HG03103 (cell line): ENCODE results near the gene MPRIP.

Source experiments
- ATAC-seq: cut with Tn5 transposase; IDR thresholded peaks from one replicate; pipeline ENCODE4 v1.9.1; 2021; ENCODE audit warnings: low read depth; ENCODE audit not compliant: unreplicated experiment

Gene MPRIP

GRCh38 chr17:17064322-17064721 lies 22.1 kb downstream of the MPRIP start:
- ATAC-seq, result no peak

- ATAC-seq, result no peak
These were observed 23.8 kb downstream of the MPRIP start for GRCh38 chr17:17066021-17066420.

DNA sequence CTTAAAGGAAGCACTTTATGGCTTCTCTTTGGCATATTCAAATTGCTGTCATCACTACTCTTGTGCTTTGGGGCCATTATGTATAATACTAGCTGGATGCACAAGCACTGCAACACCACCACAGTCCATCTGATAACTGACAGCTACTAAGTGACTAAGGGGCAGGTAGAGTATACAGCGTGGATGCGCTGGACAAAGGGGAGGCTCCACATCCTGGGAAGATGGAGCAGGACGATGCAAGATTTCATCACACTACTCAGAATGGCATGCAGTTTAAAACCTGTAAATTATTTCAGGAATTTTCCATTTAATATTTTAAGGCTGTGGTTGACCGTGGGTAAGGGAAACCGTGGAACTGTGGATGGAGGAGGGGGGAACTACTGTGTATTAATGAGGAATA lies 25.0 kb downstream of the MPRIP start:
- ATAC-seq, result no peak

DNA sequence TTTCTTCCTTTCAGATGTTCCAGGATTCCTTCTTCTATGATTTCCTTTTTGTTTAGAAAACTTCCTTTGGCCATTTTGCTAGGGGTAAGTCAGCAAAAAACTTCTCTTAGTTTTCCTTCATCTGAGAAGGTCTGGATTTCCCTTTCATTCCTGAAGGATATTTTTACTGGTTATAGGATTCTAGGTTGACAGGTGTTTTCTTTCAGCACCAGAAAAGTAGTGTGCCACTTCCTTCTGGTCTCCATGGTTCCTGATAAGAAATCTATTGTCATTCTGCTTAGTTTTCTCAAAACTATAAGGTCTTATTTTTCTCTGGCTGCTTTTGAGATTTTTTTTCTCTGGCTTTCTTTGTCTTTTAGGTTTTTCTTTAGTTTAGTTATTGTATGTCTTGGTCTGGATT lies 27.6 kb downstream of the MPRIP start:
- no peak for ATAC-seq

DNA sequence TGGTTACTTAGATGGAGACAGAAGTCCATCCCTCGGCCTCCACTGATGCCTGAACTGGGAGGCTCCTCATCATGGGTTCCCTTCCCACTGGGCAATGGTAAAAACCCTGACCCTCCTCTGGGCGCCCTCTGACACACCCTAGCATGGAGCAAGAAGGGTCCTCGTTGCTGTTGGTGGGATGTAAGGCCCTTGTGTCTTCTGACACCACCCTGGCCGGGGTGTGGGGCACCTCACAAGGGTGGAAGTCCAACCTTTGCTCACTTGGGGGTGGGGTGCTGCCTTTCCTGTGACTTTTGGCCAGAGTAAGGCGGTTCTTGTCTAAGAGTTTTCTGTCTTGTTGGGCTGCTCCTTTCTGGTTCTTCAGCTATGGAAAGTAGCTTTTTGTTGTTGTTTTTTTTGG lies 28.7 kb downstream of the MPRIP start:
- ATAC-seq, result no peak

DNA sequence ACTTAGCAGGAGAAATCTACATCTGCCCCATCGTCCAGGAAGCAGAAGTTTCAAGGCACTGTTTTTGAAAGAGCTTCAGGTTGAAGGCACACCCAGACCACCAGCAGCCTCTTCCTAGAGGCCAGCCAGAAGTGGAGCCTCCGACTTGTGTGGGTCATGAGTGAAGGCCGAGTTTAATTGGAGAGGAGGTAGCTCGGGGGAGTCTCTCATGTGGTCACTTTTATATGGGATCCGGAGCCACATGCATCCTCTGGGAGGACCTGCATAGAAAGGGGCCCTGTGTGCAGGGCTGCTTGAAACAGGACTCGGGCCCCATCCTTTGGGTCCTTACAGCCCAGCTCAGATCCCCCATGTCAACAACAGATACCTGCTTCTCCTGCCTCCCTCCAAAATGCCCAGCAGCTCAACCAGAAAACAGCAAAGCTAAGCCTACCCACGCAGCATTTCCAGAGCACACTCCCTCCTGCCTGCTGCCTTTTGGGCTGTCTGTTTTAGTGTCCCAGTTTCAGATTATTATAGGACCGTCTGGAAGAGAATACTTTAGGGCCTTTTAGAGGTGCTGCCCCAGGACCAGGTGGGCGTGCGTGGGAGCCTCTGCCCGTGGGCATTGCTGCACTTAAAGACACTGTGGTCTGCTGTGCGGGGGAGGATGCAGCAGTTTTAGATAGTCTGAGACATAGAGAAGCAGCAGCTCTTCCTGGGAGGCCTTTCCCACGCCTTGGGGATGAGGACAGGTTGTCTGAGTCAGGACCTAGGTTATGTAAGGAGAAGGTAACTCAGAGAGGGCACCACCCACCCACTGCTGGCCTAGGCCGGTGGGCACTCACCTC lies 29.5 kb downstream of the MPRIP start:
- ATAC-seq, result no peak

- ATAC-seq, result no peak
These were observed 30.3 kb downstream of the MPRIP start for GRCh38 chr17:17072546-17072945.

- no peak for ATAC-seq
These were observed 30.8 kb downstream of the MPRIP start for GRCh38 chr17:17073030-17073564.

GRCh38 chr17:17073581-17074403 lies 31.5 kb downstream of the MPRIP start:
- ATAC-seq, result no peak

DNA sequence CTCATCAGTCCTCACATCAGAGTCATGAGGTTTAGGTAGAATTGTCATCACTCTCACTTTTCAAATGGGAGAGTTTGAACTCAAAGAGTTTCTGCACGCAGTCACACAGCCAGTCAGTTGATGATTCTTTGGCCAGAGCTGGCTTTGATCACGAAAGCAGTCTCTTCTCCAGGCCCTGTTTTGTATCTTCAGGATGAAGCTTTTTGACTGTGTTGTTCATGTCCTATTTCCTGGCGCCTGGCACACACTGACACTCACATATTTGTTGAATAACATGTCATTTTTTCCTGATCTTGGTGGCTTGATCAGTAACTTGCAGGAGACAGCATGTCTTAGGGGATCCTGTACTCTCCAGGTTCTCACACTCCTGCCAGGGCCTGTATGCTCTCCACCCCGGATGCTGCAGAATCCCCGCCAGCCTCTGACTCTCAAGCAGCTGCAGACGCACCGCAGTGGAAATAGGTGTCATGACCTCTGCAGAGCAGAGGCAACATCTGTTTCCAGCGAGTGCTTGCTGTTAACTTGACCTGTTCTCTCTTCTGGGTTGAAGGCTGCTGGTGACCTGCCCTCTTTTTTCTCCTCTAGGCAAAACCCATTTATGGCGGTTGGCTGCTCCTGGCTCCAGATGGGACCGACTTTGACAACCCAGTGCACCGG lies 33.0 kb downstream of the MPRIP start:
- no peak for ATAC-seq

- no peak for ATAC-seq
These were observed 33.8 kb downstream of the MPRIP start for GRCh38 chr17:17076066-17076465.

DNA sequence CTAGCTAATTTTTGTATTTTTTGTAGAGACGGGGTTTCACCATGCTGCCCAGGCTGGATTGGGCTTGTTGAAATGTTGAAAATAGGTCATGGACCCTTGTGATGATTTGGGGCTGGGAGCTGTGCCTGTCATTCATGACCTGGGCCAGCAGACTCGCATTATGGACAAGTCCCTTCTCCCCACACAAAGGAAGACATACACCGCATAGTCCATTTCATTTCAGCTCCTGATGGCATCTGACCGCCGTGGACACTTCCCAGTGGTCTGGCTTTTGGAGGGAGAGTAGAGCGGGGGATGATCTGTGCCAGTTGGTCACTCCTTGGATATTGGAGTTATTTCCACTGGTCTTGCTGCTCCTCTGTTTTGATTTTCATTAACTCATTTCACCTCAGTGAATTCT lies 34.8 kb downstream of the MPRIP start:
- no peak for ATAC-seq

DNA sequence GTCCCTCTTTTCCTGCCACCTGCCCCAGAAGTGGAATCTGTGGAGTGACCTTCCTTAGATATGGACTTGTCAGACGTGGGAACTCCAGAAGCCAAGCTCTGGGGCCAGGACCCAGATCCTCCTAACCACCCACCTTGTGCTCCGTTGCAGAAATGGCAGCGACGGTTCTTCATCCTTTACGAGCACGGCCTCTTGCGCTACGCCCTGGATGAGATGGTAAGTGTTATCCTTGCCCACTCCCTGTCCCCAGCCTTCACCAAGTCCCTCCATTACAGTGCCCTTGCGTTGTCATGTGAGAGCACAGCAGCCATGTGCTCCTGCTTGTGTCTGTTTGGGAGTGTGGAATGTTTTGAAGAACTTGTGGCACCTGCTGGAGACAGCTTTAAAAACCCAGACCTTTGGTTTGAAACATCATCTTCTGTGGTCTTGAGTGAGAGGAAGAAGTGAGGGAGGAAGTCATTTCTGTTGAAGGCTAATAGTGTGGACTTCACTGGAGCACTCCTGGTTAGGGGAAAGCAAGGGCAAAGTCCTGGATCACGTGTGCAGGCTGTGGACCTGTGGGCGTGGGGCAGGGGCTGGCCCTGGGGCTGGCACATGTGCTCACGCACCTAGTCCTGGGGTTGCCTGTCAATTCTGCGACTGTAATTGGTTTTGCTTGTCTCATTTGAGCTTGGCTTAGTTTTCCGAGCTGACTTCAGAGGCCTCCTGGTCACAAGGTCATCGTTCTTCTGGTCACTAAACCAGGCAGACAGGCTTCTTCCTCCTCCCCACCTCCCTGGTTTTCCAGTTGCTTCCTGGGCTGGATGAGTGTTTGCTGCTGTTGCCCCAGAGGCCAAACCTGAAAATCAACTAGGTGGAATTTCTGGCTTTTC lies 35.8 kb downstream of the MPRIP start:
- no peak for ATAC-seq

GRCh38 chr17:17078832-17079231 lies 36.6 kb downstream of the MPRIP start:
- no peak for ATAC-seq

GRCh38 chr17:17079336-17079735 lies 37.1 kb downstream of the MPRIP start:
- no peak for ATAC-seq

- ATAC-seq, result no peak
These were observed 37.5 kb downstream of the MPRIP start for GRCh38 chr17:17079761-17080160.

DNA sequence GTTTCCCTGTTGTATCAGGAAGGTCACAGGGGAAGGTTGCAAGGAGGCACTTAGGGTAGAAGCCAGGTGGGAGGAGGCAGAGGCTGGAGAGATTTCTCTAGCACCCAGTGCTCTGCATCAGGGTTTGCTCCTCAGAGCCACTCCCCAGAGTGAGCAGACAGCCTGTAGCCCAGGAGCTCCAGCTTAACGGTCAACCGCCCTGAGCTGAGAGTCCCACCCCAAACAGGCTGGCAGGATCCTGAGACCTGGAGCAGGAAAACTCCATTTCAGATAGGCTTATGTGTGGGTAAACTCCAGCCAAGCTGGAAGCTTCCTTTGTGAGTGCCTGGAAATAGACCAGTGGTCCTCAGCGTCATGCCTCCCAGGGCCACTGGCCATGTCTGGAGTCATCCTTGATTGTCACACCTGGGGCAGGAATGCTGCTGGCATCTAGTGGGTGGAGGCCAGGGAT lies 37.9 kb downstream of the MPRIP start:
- no peak for ATAC-seq

- no peak for ATAC-seq
These were observed 38.5 kb downstream of the MPRIP start for GRCh38 chr17:17080781-17081180.

GRCh38 chr17:17081304-17081940 lies 39.2 kb downstream of the MPRIP start:
- no peak for ATAC-seq

- no peak for ATAC-seq
These were observed 40.6 kb downstream of the MPRIP start for GRCh38 chr17:17082878-17083277.
